NCI-H1436 treated with DMSO at 0.1 percent for 48 hours (cell line): ENCODE data around the gene OXCT2.

Source experiments
- DNase-seq: peaks from one replicate; lab custom pipeline; 2025; lab: John Stamatoyannopoulos, UW

OXCT2 gene

DNA sequence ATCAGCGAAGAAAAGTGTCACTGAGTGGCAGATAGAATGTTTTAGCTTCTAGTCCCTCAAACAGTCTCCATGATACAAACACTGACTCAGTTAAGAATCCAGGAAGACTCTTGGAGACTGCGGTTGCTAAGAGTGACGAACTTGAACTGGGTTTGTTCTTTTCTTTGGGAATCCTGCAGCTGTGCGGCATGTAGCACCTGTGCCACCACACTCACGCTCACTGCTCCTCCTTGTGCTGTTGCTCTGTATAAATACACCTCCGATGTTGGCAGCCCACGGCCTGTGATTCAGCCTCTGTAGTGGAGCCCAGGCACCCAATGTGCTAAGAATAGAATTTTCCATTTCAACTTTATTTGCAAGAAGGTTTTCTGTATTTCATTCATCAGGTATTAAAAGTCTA is 38.0 kb downstream of the OXCT2 start:
- no peak for DNase-seq

- DNase-seq = no peak
Observed at GRCh38 chr1:39732730-39733129, 38.4 kb downstream of the OXCT2 start.

DNA sequence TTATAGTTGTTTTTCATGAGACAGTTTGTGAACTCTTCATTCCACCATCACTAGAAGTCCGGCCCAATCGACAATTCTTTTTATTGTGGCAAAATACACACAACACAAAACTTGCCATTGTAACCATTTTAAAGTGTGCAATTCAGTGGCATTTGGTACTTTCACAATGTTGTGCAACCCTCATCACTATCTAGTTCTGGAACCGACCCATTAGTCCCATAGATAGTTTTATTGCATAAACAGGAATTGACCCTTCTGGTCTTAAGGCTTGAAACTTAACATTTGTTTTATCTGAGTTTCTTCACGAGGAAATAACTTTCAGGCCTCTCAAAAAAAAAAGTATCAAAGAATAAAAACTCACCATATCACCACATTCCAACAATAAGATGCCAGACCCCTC is 41.3 kb downstream of the OXCT2 start:
- no peak for DNase-seq

DNA sequence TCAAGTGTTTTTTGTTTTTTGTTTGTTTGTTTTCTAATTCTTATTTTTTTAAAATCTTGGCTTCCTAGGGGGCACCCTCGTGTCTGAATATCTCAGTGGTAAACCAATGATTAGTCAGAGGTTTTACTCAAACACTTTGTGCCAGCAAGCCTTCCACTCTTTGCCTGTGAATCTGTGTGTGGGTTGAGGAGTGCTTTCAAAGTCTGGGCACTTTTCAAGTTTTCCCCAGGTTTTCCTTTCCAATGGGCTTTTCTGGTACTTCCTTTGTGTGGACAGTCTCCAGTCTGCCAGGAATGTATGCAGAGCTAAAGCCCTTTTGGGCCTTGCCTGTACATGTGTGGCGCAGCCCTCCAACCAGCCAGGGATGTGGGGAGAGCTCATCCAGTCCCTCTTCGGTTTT is 42.1 kb downstream of the OXCT2 start:
- DNase-seq = no peak

GRCh38 chr1:39727932-39728317 is 43.2 kb downstream of the OXCT2 start:
- no peak for DNase-seq

DNA sequence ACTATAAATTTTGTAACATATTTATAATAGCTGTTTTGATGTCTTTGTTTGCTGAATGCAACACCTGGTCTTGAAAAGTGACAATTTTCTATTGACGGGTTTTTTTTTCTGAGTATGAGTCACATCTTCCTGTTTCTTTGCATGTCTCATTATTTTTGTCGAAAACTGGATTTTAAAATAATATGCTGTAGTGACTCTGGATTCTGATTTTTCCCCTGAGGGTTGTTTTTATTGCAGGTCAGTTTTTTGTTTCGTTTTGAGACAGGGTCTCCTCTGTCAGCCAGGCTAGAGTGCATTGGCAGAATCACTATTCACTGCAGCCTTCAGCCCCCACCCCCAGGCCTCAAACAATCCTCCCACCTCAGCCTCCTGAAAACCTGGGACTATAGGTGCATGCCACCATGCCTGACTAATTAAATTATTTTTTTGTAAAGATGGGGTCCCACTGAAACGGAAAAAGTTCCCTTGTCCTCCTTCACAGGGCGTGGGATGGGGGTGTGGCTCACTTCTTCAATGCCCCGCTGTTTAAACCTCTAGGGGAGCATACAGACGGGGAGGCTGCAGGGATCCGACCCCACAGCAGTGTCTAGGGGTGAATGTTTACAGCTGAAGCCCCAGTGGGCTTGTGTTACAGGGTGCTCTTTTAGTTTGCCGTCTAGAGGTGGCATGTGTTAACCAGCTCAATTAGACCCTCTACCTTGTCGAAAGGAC is 43.8 kb downstream of the OXCT2 start:
- no peak for DNase-seq

DNA sequence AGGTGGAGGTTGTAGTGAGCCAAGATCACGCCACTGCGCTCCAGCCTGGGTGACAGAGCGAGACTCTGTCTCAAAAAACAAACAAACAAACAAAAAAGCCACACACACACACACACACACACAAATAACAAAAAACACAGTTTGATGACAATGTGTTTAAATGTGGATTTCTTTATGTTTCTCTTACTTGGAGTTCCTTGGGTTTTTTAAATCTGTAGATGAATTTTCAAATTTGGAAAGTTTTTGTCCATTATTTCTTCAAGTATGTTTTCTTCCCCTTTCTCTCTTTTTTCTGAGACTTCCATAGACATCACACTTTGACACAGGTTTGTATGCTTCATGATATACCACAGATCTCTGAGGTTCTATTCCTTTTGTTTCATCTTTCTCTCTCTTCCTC is 44.5 kb downstream of the OXCT2 start:
- DNase-seq = no peak

GRCh38 chr1:39722495-39722894 is 48.7 kb downstream of the OXCT2 start:
- no peak for DNase-seq

GRCh38 chr1:39721664-39722063 is 49.5 kb downstream of the OXCT2 start:
- no peak for DNase-seq

GRCh38 chr1:39720094-39720999 is 50.8 kb downstream of the OXCT2 start:
- no peak for DNase-seq
